Pancreas (tissue), 10 donors: ENCODE data around the gene ZRSR2. TPM values are rescaled to one million over a fixed set of nuclear protein-coding genes. Genes with fewer than 3 reads are reported as not detected.
A peak's percentile ranks its signal among the peaks of the same experiment; 100 is the strongest.

Experiments used
- ATAC-seq, 4 donors: fragments of 200-7000 bp; cut with Tn5 transposase; one replicate each; pipeline versions ENCODE4 v1.8.0 to v1.9.1; 2020; ENCODE audit warnings: mild to moderate bottlenecking in 4 of 4, moderate library complexity in 4 of 4
- DNase-seq, 6 donors: peaks; one replicate each; pipeline ENCODE4 v3.0.0-alpha.2; 2020
- FAIRE-seq: peaks from 2 replicates; lab custom pipeline; 2012; peaks lifted over from hg19 to GRCh38; lab: Jason Lieb, UNC
- H3K27ac ChIP-seq, 4 donors: fragments of 200-600 bp; sonication (generic); 1 replicate in 3 of 4; 2 replicates in 1 of 4; pipeline versions ENCODE4 v1.5.0 to v1.8.0; 2020
- H3K27me3 ChIP-seq, 4 donors: fragments of 200-600 bp; one replicate each; pipeline ENCODE4 v1.8.0; 2021
- H3K36me3 ChIP-seq, 3 donors: fragments of 200-600 bp; sonication (generic) in 1 of 3; one replicate each; pipeline versions ENCODE4 v1.5.0 to v1.8.0; 2020 to 2021
- H3K4me1 ChIP-seq, 3 donors: fragments of 200-600 bp; one replicate each; pipeline ENCODE4 v1.8.0; 2021
- H3K4me3 ChIP-seq, 4 donors: fragments of 200-600 bp; sonication (generic) in 2 of 4; one replicate each; pipeline versions ENCODE4 v1.5.0 to v1.8.0; 2020 to 2021
- H3K9me3 ChIP-seq, 4 donors: fragments of 200-600 bp; one replicate each; pipeline ENCODE4 v1.8.0; 2021
- WGBS, 2 donors: extraction: QIAGEN DNeasy Blood & Tissue Kit; methylation state at CpG; one replicate each; pipeline ENCODE4 v1.1.7; 2013; 5-methylcytosine and 5-hydroxymethylcytosine counted together
- intact Hi-C, 3 donors: fragments of 100-400 bp; cut with DNase I; formaldehyde crosslinking; loops; one replicate each; pipeline versions ENCODE4 v1.11.1 to v1.14.2; 2022
- polyA plus RNA-seq, 2 donors: library from polyadenylated mRNA; stranded (reverse); fragments of 200-250 nt; gene quantifications; one replicate each; pipeline ENCODE4 v1.2.3, GENCODE V29; 2013
- total RNA-seq, 6 donors: library from RNA; stranded (reverse); fragmentation: NEBNext Ultra II Directional in 4 of 6; extraction: Animal tissue kit (Norgen Biotek cat#: 25700) in 4 of 6; gene quantifications; one replicate each; pipeline versions ENCODE4 v1.2.1 to v1.2.4, GENCODE V29; 2021 to 2023
- TF ChIP-seq, protein P1 (sequence below), 4 donors: fragments of 200-600 bp; sonication (generic) in 3 of 4; IDR thresholded peaks; one replicate each; pipeline versions ENCODE4 v1.5.0 to v1.8.0; 2021; ENCODE audit warnings: antibody characterized with exemption in 4 of 4
- donor health status: healthy with polysubstance abuse.
- donor health status: DM: no; HTN: no; CAD: no; lungs with moderate emphysema.
- donor health status: DM: no; HTN: no; CAD: no.
- donor health status: control.
- donor health status: control.
- donor health status: Bipolar disorder and iron deficiency.
- donor health status: DM: yes; HTN: yes; CAD: no.
- donor health status: DM: no; HTN: no; CAD: no.
- donor health status: DM: no; HTN: no; CAD: no.
- donor health status: DM: yes; HTN: yes; CAD: no.

ZRSR2 gene
- total and polyA plus RNA-seq, 8 donors, result 3.0 to 33.1 (median 5.1) TPM

GRCh38 chrX:15797707-15798106 is 7.4 kb downstream of the ZRSR2 start:
- ATAC-seq (no peak), FAIRE-seq (peak; percentile 26), DNase-seq (no peak)
- intact Hi-C loops, result no loop called here
- TF ChIP-seq, protein P1, sequence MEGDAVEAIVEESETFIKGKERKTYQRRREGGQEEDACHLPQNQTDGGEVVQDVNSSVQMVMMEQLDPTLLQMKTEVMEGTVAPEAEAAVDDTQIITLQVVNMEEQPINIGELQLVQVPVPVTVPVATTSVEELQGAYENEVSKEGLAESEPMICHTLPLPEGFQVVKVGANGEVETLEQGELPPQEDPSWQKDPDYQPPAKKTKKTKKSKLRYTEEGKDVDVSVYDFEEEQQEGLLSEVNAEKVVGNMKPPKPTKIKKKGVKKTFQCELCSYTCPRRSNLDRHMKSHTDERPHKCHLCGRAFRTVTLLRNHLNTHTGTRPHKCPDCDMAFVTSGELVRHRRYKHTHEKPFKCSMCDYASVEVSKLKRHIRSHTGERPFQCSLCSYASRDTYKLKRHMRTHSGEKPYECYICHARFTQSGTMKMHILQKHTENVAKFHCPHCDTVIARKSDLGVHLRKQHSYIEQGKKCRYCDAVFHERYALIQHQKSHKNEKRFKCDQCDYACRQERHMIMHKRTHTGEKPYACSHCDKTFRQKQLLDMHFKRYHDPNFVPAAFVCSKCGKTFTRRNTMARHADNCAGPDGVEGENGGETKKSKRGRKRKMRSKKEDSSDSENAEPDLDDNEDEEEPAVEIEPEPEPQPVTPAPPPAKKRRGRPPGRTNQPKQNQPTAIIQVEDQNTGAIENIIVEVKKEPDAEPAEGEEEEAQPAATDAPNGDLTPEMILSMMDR (IDR thresholded peaks at IDR 0.05), result no peak
- H3K27ac ChIP-seq, result no peak overlapping the region
- H3K4me1 ChIP-seq, result peaks cover 0 to 3% (median 0%) of the 10 kb centered on the region in 3 donors
- WGBS, 2 donors, result 84 to 94% methylated on average over 4 of the region's 4 CpGs
- no peaks in the 10 kb centered on the region for H3K9me3 ChIP-seq
- H3K36me3 ChIP-seq, result peaks cover 0 to 4% (median 4%) of the 10 kb centered on the region in 3 donors
- no peaks in the 10 kb centered on the region for H3K27me3 ChIP-seq
- H3K4me3 ChIP-seq, result no peak overlapping the region

- peaks cover 4 to 9% (median 9%) of the 10 kb centered on the region in 3 donors for H3K36me3 ChIP-seq
- no peaks in the 10 kb centered on the region for H3K4me1 ChIP-seq
- TF ChIP-seq, protein P1 (IDR thresholded peaks at IDR 0.05), result no peak
- no peaks in the 10 kb centered on the region for H3K9me3 ChIP-seq
- ATAC-seq, result peak in 2 of 4 donors; percentile 47 to 64
- intact Hi-C loops, result no loop called here
- no peak for DNase-seq
- H3K27me3 ChIP-seq, result no peaks in the 10 kb centered on the region
- no peak overlapping the region for H3K4me3 ChIP-seq
- peak; percentile 9 for FAIRE-seq
- no peak overlapping the region for H3K27ac ChIP-seq
These were observed 14.3 kb downstream of the ZRSR2 start for GRCh38 chrX:15804563-15804962.

GRCh38 chrX:15808254-15808653 is 18.0 kb downstream of the ZRSR2 start:
- WGBS, 2 donors, result 94 to 95% methylated on average over 4 of the region's 4 CpGs
- peaks cover 0 to 28% (median 14%) of the 10 kb centered on the region in 3 donors for H3K36me3 ChIP-seq
- TF ChIP-seq, protein P1 (IDR thresholded peaks at IDR 0.05), result no peak
- H3K9me3 ChIP-seq, result no peaks in the 10 kb centered on the region
- no peak overlapping the region for H3K27ac ChIP-seq
- no peak for DNase-seq
- no peaks in the 10 kb centered on the region for H3K27me3 ChIP-seq
- no peak for FAIRE-seq
- ATAC-seq, result no peak
- peaks cover 0 to 3% (median 0%) of the 10 kb centered on the region in 3 donors for H3K4me1 ChIP-seq
- H3K4me3 ChIP-seq, result no peak overlapping the region
- intact Hi-C loops, result no loop called here

- Histone ChIP-seq H3K4me3 (no peak overlapping the region), H3K36me3 (peaks cover 0 to 28% (median 11%) of the 10 kb centered on the region in 3 donors), H3K27ac (no peak overlapping the region), H3K4me1 (peaks cover 0 to 3% (median 0%) of the 10 kb centered on the region in 3 donors), H3K9me3 (no peaks in the 10 kb centered on the region), H3K27me3 (no peaks in the 10 kb centered on the region)
- DNase-seq (no peak), ATAC-seq (no peak), FAIRE-seq (no peak)
- intact Hi-C loops, result no loop called here
- TF ChIP-seq, protein P1 (IDR thresholded peaks at IDR 0.05), result no peak
- 95 to 96% methylated on average over 8 of the region's 8 CpGs for WGBS, 2 donors
These were observed 22.1 kb downstream of the ZRSR2 start for GRCh38 chrX:15812192-15812938.

GRCh38 chrX:15813416-15813815 is 23.1 kb downstream of the ZRSR2 start:
- H3K27ac ChIP-seq, result no peak overlapping the region
- intact Hi-C loops, result no loop called here
- no peaks in the 10 kb centered on the region for H3K27me3 ChIP-seq
- no peak for DNase-seq
- TF ChIP-seq, protein P1 (IDR thresholded peaks at IDR 0.05), result no peak
- FAIRE-seq, result no peak
- ATAC-seq, result peak in 2 of 4 donors; percentile 8 to 17
- H3K9me3 ChIP-seq, result no peaks in the 10 kb centered on the region
- no peak overlapping the region for H3K4me3 ChIP-seq
- H3K4me1 ChIP-seq, result peaks cover 0 to 3% (median 0%) of the 10 kb centered on the region in 3 donors
- peaks cover 0 to 39% (median 9%) of the 10 kb centered on the region in 3 donors for H3K36me3 ChIP-seq
- 46 to 60% methylated on average over 1 of the region's 1 CpG for WGBS, 2 donors
